ENCODE results near the gene SLC35F1.

GRCh38 chr6:118135371-118135770 lies 228.3 kb downstream of the SLC35F1 start:
- TF ChIP-seq CTCF (IDR thresholded peaks at IDR 0.05; ENCODE audit: insufficient read depth, low read length): no peak
- TF ChIP-seq SPI1 (IDR thresholded peaks at IDR 0.05; ENCODE audit: borderline replicate concordance, low read depth): no peak
- TF ChIP-seq POLR2AphosphoS5 (IDR thresholded peaks at IDR 0.05; ENCODE audit: low read depth): no peak

All from HL-60 (cell line).